ENCODE data around the gene RIN1.
"Not testable (repeated sequence)": the region's sequence is repeated elsewhere in the genome, so short reads cannot be mapped to it uniquely, and the experiment has no call there.

Gene RIN1

GRCh38 chr11:66360406-66361073 lies 24.3 kb upstream of the RIN1 start:
- no peaks in the 10 kb centered on the region for H3K27me3 ChIP-seq (ENCODE audit: insufficient read depth, low read length, poor library complexity, severe bottlenecking)
- no peaks in the 10 kb centered on the region for H3K9me2 ChIP-seq (replicated peaks; ENCODE audit: low read depth, low read length)
- H3K4me2 ChIP-seq (ENCODE audit: low read depth, low read length, poor library complexity, severe bottlenecking): no peak overlapping the region
- H3K4me3 ChIP-seq (ENCODE audit: low read length, poor library complexity, severe bottlenecking): no peak overlapping the region
- H3K79me2 ChIP-seq (ENCODE audit: insufficient read depth, low read length): no peaks in the 10 kb centered on the region
- H3K4me1 ChIP-seq (ENCODE audit: insufficient read depth, low read length, poor library complexity, severe bottlenecking): no peaks in the 10 kb centered on the region
- no peak overlapping the region for H3K9ac ChIP-seq (ENCODE audit: low read depth, low read length, poor library complexity, severe bottlenecking)
- no peak overlapping the region for H2AFZ ChIP-seq (ENCODE audit: low read length)
- no peaks in the 10 kb centered on the region for H3K36me3 ChIP-seq (ENCODE audit: insufficient read depth, low read length)
- H3F3A ChIP-seq (ENCODE audit: low read depth): no peaks in the 10 kb centered on the region
- TF ChIP-seq, protein P1, sequence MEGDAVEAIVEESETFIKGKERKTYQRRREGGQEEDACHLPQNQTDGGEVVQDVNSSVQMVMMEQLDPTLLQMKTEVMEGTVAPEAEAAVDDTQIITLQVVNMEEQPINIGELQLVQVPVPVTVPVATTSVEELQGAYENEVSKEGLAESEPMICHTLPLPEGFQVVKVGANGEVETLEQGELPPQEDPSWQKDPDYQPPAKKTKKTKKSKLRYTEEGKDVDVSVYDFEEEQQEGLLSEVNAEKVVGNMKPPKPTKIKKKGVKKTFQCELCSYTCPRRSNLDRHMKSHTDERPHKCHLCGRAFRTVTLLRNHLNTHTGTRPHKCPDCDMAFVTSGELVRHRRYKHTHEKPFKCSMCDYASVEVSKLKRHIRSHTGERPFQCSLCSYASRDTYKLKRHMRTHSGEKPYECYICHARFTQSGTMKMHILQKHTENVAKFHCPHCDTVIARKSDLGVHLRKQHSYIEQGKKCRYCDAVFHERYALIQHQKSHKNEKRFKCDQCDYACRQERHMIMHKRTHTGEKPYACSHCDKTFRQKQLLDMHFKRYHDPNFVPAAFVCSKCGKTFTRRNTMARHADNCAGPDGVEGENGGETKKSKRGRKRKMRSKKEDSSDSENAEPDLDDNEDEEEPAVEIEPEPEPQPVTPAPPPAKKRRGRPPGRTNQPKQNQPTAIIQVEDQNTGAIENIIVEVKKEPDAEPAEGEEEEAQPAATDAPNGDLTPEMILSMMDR (conservative IDR thresholded peaks at IDR 0.05; ENCODE audit: low read length): no peak
- TF ChIP-seq EZH2phosphoT487 (IDR thresholded peaks at IDR 0.05; ENCODE audit: borderline replicate concordance): no peak
- no peaks in the 10 kb centered on the region for H4K20me1 ChIP-seq (ENCODE audit: insufficient read depth, low read length, poor library complexity, severe bottlenecking)
- H3K9me3 ChIP-seq (ENCODE audit: insufficient read depth, low read depth, low read length): no peaks in the 10 kb centered on the region

DNA sequence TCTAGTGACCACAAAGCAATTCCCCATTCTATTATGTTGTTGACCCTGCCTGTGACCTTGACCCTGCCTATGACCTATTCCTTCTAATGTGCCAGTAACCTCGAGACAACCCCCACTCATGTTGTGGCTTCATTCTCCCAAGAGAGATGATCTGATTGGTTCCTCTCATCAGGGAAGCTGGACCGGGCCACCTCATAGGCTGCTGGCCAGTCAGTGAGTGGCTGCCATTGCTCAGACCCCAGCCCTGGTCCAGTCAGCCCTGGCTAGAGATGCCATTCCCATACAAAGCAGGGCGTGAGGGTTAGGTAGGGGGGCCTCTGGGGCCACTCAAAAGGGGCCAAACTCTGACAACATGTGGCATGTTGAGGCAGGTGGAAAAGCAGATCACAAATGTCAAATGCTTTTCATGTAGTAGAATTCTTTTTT lies 23.4 kb upstream of the RIN1 start:
- H4K20me1 ChIP-seq (ENCODE audit: insufficient read depth, low read length, poor library complexity, severe bottlenecking): no peaks in the 10 kb centered on the region
- no peaks in the 10 kb centered on the region for H3K4me1 ChIP-seq (ENCODE audit: insufficient read depth, low read length, poor library complexity, severe bottlenecking)
- H3F3A ChIP-seq (ENCODE audit: low read depth): no peaks in the 10 kb centered on the region
- no peaks in the 10 kb centered on the region for H3K27me3 ChIP-seq (ENCODE audit: insufficient read depth, low read length, poor library complexity, severe bottlenecking)
- no peak for TF ChIP-seq EZH2phosphoT487 (IDR thresholded peaks at IDR 0.05; ENCODE audit: borderline replicate concordance)
- TF ChIP-seq, protein P1 (conservative IDR thresholded peaks at IDR 0.05; ENCODE audit: low read length): no peak
- H3K9me2 ChIP-seq (replicated peaks; ENCODE audit: low read depth, low read length): no peaks in the 10 kb centered on the region
- no peak overlapping the region for H2AFZ ChIP-seq (ENCODE audit: low read length)
- H3K36me3 ChIP-seq (ENCODE audit: insufficient read depth, low read length): no peaks in the 10 kb centered on the region
- H3K4me2 ChIP-seq (ENCODE audit: low read depth, low read length, poor library complexity, severe bottlenecking): no peak overlapping the region
- no peaks in the 10 kb centered on the region for H3K79me2 ChIP-seq (ENCODE audit: insufficient read depth, low read length)
- no peak overlapping the region for H3K4me3 ChIP-seq (ENCODE audit: low read length, poor library complexity, severe bottlenecking)
- no peaks in the 10 kb centered on the region for H3K9me3 ChIP-seq (ENCODE audit: insufficient read depth, low read depth, low read length)
- H3K9ac ChIP-seq (ENCODE audit: low read depth, low read length, poor library complexity, severe bottlenecking): no peak overlapping the region

GRCh38 chr11:66350560-66351235 lies 14.5 kb upstream of the RIN1 start:
- not testable (repeated sequence) for H3K4me3 ChIP-seq (ENCODE audit: low read length, poor library complexity, severe bottlenecking); H3F3A ChIP-seq (ENCODE audit: low read depth); H3K9ac ChIP-seq (ENCODE audit: low read depth, low read length, poor library complexity, severe bottlenecking); H2AFZ ChIP-seq (ENCODE audit: low read length); H3K9me3 ChIP-seq (ENCODE audit: insufficient read depth, low read depth, low read length); H3K79me2 ChIP-seq (ENCODE audit: insufficient read depth, low read length); H3K27me3 ChIP-seq (ENCODE audit: insufficient read depth, low read length, poor library complexity, severe bottlenecking); H3K4me2 ChIP-seq (ENCODE audit: low read depth, low read length, poor library complexity, severe bottlenecking); H4K20me1 ChIP-seq (ENCODE audit: insufficient read depth, low read length, poor library complexity, severe bottlenecking); H3K36me3 ChIP-seq (ENCODE audit: insufficient read depth, low read length); H3K9me2 ChIP-seq (replicated peaks; ENCODE audit: low read depth, low read length)
- peaks cover 13% of the 10 kb centered on the region for H3K4me1 ChIP-seq (ENCODE audit: insufficient read depth, low read length, poor library complexity, severe bottlenecking)

DNA sequence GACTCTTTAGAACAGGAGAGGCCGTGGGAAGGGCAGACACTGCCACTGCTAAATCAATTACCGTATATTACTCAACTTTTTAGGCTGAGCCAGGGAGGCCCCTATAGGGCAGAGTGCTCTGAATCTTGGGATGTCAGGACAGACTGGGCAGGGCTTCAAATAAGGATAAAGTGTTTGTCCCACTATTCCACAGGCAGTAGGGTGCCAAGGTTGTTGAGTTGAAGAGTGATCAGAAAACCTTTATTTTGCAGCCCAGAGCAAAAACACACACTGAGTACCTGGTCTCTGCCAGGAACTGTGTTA lies 12.8 kb upstream of the RIN1 start:
- Histone ChIP-seq H4K20me1 (ENCODE audit: insufficient read depth, low read length, poor library complexity, severe bottlenecking) (peaks cover 7% of the 10 kb centered on the region), H2AFZ (ENCODE audit: low read length) (no peak overlapping the region), H3K4me2 (ENCODE audit: low read depth, low read length, poor library complexity, severe bottlenecking) (no peak overlapping the region), H3K36me3 (ENCODE audit: insufficient read depth, low read length) (no peaks in the 10 kb centered on the region), H3K9me2 (replicated peaks; ENCODE audit: low read depth, low read length) (no peaks in the 10 kb centered on the region), H3K27me3 (ENCODE audit: insufficient read depth, low read length, poor library complexity, severe bottlenecking) (no peaks in the 10 kb centered on the region), H3K9ac (ENCODE audit: low read depth, low read length, poor library complexity, severe bottlenecking) (no peak overlapping the region), H3K9me3 (ENCODE audit: insufficient read depth, low read depth, low read length) (no peaks in the 10 kb centered on the region), H3K4me1 (ENCODE audit: insufficient read depth, low read length, poor library complexity, severe bottlenecking) (peaks cover 26% of the 10 kb centered on the region), H3F3A (ENCODE audit: low read depth) (peaks cover 3% of the 10 kb centered on the region; the same call in 1 of the 2 replicates), H3K79me2 (ENCODE audit: insufficient read depth, low read length) (peaks cover 16% of the 10 kb centered on the region), H3K4me3 (ENCODE audit: low read length, poor library complexity, severe bottlenecking) (no peak overlapping the region)
- TF ChIP-seq EZH2phosphoT487 (IDR thresholded peaks at IDR 0.05; ENCODE audit: borderline replicate concordance): no peak
- TF ChIP-seq, protein P1 (conservative IDR thresholded peaks at IDR 0.05; ENCODE audit: low read length): no peak

All from Loucy (cell line).